Ureter (tissue), 1 donor: ENCODE data around the gene ERC1. TPM values are rescaled to one million over a fixed set of nuclear protein-coding genes. Genes with fewer than 3 reads are reported as not detected.

Experiments
- DNase-seq: peaks from one replicate; pipeline ENCODE4 v3.0.0-alpha.2; 2020; ENCODE audit warnings: low spot score
- total RNA-seq: library from RNA; stranded (reverse); gene quantifications from one replicate; pipeline ENCODE4 v1.2.4, GENCODE V29; 2023
- donor health status: DM: yes; HTN: yes; CAD: no.

The ERC1 gene
- total RNA-seq, 1 donor from 2014 or later, result 99.2 TPM

DNA sequence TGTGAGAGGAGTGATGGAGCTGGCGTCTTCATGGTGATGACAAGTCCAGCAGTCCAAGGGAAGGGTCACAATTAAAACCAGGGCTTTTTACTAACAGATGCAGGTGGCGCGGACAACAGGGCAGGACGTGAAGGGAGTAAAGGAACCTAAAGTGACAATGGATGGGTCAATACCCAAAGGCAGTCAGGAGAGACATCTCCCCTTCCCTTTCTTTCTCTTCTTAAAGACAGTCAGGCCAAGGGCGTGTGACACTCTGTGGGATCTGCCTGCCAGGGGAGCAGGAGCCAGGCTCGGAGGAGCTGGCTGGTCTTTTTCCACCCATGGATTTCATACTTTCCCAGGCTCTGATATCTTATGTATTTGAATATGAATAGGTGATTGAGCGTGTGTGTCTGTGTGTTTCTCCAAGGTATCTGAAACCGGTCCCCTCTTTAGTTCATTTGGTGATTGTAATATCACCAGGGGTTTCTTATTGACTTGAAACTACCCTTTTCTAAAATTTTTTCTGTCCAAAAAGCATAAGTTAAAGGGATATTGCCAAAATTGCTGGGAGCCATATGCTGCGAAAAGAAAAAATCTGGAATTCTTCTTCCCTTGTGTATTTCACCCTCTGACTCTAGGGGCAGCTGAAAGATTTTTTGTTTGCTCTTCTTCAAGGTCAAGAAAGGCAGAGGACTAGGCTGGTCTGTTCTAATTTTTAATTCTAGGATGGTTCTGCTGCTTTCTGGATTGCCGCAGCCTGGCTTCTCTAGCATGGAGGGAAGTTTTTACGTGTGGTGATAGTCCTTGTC, 541.5 kb downstream of the ERC1 start:
- DNase-seq, result no peak

DNA sequence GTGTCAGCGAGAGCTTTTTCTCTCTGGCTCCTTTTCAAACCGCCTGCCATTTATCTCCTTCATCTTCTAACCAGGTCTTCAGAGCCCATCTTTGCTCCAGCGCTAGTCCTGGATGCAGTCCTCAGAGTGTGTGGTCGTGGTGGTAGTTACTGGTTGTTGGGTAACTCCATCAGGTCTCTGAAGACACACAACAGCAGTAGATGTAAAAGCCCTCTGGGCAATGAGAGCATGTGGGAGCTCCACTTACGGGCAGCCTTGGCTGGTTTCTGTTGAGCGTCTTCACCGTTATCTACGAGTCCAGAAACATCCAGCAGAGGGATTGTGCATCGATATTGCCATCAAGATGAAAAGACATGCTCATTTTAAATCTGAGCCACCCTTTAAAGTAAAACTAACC, 542.2 kb downstream of the ERC1 start:
- DNase-seq, result no peak

DNA sequence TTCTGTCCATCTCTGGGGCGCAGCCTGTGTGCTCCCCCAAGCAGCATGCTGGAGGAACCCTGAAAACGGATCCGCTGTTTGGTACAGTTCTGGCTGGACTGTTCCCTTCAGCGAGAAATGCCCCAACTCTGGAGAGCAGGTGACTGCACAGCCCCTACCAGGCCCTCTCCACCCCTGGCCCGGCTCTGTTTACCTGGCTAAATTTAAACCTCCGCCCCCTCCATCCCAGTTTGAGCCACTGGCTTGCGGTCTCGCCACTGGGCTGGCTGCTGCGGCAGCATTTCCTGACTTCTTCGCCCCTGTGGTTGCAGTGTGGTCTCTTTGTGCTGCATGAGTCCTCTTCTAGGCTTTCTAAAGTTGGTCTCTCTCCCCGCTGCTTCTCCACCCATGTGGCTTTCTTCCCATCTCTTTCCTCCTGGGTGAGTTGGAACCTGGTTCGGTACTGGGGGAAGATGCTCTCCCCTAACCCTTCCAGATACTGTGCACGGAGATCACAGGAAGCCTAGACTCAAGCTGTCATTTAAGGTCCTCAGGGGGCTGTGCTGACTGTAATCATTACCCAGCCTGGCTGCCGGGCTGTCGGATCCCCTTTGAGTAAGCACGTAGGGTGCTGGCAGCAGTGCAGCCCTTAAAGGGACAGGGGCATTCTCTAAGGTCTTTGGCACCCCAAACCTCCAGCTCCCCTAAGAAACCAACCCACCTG, 542.7 kb downstream of the ERC1 start:
- no peak for DNase-seq

DNA sequence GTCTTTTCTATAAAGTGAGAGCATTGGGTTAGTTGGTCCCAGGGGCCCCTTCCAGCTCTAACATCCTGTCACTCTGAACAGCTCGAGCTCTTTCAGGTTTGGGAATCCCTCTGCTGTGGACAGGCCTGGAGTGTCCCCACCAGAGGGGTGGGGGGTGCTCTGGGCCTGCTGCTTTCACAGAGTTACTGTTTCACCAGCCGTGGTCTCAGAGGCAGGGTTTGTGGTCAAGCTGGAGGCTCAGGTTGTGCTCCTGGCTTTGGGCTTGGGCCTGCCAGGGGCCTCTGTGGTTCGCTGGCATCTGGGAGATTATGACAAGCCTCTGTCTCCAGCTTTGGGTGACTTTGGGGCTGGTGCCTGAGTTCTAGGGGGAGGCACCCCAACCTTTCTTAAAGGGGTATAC, 543.7 kb downstream of the ERC1 start:
- no peak for DNase-seq

DNA sequence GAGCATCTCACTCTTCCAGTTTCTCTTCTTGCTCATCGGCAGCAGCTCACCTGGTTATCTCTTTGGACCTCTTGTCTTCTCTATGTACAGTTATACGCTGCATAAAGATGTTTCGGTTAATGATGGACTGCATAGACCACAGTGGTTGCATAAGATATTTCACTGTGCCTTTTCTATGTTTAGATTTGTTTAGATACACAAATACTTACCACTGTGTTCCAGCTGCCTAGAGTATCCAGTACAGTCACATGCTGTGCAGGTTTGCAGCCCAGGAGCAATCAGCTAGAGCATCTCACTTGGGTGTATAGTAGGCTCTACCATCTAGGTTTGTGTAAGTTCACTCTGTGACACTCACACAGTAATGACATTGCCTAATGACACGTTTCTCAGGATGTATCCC, 545.8 kb downstream of the ERC1 start:
- no peak for DNase-seq

DNA sequence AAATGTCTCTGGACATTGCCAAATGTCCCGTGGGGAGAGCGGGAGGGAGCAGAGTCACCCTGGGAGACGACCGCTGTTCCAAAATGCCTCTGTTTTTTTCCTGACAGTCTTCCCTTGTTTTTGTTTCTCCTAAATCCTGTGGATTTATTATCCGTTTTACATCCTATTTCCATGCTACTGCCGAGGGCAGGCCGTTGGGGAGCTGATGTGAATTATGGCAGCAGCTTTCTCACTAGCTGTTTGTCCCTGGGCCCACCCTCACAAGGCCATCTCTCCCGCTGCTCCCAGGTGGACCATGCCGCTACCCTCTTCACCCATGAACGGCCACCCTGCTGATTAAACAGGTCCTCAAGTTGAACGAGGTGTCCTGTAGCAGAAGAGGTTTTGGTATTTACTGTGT, 548.1 kb downstream of the ERC1 start:
- DNase-seq, result no peak

DNA sequence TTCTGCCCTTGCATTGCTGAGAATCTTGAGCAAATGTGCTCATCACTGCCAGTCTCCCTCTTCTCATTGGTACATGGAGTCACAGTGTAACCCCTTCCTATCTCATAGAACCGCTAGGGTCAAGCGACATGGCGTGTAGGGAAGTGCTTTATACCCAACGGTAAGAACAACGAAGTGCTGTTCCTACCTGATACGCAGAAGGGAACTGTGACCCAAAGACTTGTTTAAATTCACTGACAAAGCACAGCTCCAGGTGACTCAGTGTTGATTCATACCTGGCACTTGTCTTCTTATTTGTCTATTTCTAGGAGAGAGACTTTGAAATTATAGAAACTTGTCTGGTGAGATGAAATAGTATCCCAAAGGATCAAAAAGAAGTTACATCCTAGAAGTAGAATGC, 549.7 kb downstream of the ERC1 start:
- DNase-seq, result no peak

DNA sequence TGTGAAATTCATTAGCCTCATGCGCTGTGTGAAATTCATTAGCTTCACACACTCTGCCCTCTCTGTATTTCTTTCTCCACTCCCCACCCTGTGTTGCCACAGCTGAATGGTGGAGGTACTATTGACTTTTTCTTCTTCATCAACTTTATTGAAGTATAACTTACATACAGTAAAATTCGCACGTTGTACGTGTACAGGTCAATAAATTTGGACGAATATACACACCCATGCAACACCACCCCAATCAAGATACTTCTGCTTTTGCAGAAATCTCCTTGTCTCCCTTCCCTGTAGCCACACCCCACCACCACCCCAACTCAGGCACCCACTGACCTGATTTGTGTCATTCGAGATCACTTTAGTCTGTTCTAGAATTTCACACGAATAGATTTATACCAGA, 551.6 kb downstream of the ERC1 start:
- no peak for DNase-seq

DNA sequence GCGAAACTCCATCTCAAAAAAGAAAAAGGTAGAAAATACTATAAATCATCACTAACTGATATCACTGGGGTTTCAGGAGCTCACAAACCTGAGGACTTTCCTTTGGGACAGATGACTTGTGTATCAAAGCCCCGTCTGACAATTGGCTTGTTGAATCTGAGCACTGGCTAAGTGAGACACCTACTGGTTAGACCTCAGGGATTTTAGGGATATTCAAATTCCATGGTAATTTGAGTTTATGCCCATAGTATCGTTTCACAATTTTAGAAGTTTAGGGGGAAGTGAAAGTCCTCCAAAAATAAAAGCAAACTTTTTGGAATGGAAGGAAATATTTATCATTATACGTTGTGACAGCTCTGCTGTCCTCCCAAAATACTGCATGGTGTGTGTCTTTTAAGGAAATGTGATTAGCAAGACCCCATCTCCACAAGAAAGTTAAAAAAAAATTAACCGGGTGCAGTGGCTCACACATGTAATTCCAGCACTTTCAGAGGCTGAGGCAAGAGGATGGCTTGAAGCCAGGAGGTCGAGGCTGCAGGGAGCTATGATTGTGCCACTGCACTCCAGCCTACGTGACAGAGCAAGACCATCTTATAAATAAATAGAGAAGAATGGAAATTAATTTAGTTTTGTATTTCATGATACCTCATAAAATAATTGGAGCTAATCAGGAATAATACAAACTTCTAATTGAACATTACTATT, 554.1 kb downstream of the ERC1 start:
- no peak for DNase-seq

Other genes with a start within 250 kb of the ERC1 start
- gene WNK1, start 238.6 kb upstream of the ERC1 start, total RNA-seq, result 203 TPM
- 24.0 TPM for gene RAD52, start 41.5 kb upstream of the ERC1 start, total RNA-seq